ENCODE results near the gene GULP1.

The GULP1 gene

GRCh38 chr2:188620916-188621315 is 329.2 kb downstream of the GULP1 start:
- Histone ChIP-seq H3K9ac (ENCODE audit: low read depth in 1 of 2, low read length in 2 of 2) (no peak overlapping the region), H3K27ac (ENCODE audit: low read depth in 2 of 2, low read length in 2 of 2) (no peak overlapping the region), H3K4me3 (ENCODE audit: low read length in 2 of 2) (no peak overlapping the region), H3K27me3 (ENCODE audit: control insufficient read depth in 2 of 2, insufficient read depth in 2 of 2, low read length in 2 of 2) (no peaks in the 10 kb centered on the region), H3K9me3 (ENCODE audit: control insufficient read depth in 2 of 2, low read length in 2 of 2) (no peaks in the 10 kb centered on the region), H3K4me1 (ENCODE audit: control insufficient read depth in 2 of 2, insufficient read depth in 2 of 2, low read length in 2 of 2) (no peaks in the 10 kb centered on the region), H3K36me3 (ENCODE audit: control insufficient read depth in 2 of 2, insufficient read depth in 2 of 2, low read length in 2 of 2) (no peaks in the 10 kb centered on the region)

GRCh38 chr2:188622601-188623260 is 331.1 kb downstream of the GULP1 start:
- Histone ChIP-seq H3K9me3 (ENCODE audit: control insufficient read depth in 2 of 2, low read length in 2 of 2) (no peaks in the 10 kb centered on the region), H3K27me3 (ENCODE audit: control insufficient read depth in 2 of 2, insufficient read depth in 2 of 2, low read length in 2 of 2) (no peaks in the 10 kb centered on the region), H3K4me1 (ENCODE audit: control insufficient read depth in 2 of 2, insufficient read depth in 2 of 2, low read length in 2 of 2) (no peaks in the 10 kb centered on the region), H3K36me3 (ENCODE audit: control insufficient read depth in 2 of 2, insufficient read depth in 2 of 2, low read length in 2 of 2) (no peaks in the 10 kb centered on the region), H3K4me3 (ENCODE audit: low read length in 2 of 2) (no peak overlapping the region), H3K9ac (ENCODE audit: low read depth in 1 of 2, low read length in 2 of 2) (no peak overlapping the region), H3K27ac (ENCODE audit: low read depth in 2 of 2, low read length in 2 of 2) (no peak overlapping the region)

- Histone ChIP-seq H3K27ac (ENCODE audit: low read depth in 2 of 2, low read length in 2 of 2) (no peak overlapping the region), H3K9ac (ENCODE audit: low read depth in 1 of 2, low read length in 2 of 2) (no peak overlapping the region), H3K27me3 (ENCODE audit: control insufficient read depth in 2 of 2, insufficient read depth in 2 of 2, low read length in 2 of 2) (no peaks in the 10 kb centered on the region), H3K36me3 (ENCODE audit: control insufficient read depth in 2 of 2, insufficient read depth in 2 of 2, low read length in 2 of 2) (no peaks in the 10 kb centered on the region), H3K4me1 (ENCODE audit: control insufficient read depth in 2 of 2, insufficient read depth in 2 of 2, low read length in 2 of 2) (no peaks in the 10 kb centered on the region), H3K9me3 (ENCODE audit: control insufficient read depth in 2 of 2, low read length in 2 of 2) (no peaks in the 10 kb centered on the region), H3K4me3 (ENCODE audit: low read length in 2 of 2) (no peak overlapping the region)
Measured at GRCh38 chr2:188623995-188624643, 332.4 kb downstream of the GULP1 start.

GRCh38 chr2:188627471-188627870 is 335.8 kb downstream of the GULP1 start:
- no peaks in the 10 kb centered on the region for H3K36me3 ChIP-seq (ENCODE audit: control insufficient read depth in 2 of 2, insufficient read depth in 2 of 2, low read length in 2 of 2)
- H3K4me1 ChIP-seq (ENCODE audit: control insufficient read depth in 2 of 2, insufficient read depth in 2 of 2, low read length in 2 of 2) = no peaks in the 10 kb centered on the region
- H3K9ac ChIP-seq (ENCODE audit: low read depth in 1 of 2, low read length in 2 of 2) = no peak overlapping the region
- no peak overlapping the region for H3K4me3 ChIP-seq (ENCODE audit: low read length in 2 of 2)
- no peak overlapping the region for H3K27ac ChIP-seq (ENCODE audit: low read depth in 2 of 2, low read length in 2 of 2)
- no peaks in the 10 kb centered on the region for H3K27me3 ChIP-seq (ENCODE audit: control insufficient read depth in 2 of 2, insufficient read depth in 2 of 2, low read length in 2 of 2)
- H3K9me3 ChIP-seq (ENCODE audit: control insufficient read depth in 2 of 2, low read length in 2 of 2) = no peaks in the 10 kb centered on the region

GRCh38 chr2:188628989-188629752 is 337.5 kb downstream of the GULP1 start:
- Histone ChIP-seq H3K36me3 (ENCODE audit: control insufficient read depth in 2 of 2, insufficient read depth in 2 of 2, low read length in 2 of 2) (no peaks in the 10 kb centered on the region), H3K4me1 (ENCODE audit: control insufficient read depth in 2 of 2, insufficient read depth in 2 of 2, low read length in 2 of 2) (no peaks in the 10 kb centered on the region), H3K27me3 (ENCODE audit: control insufficient read depth in 2 of 2, insufficient read depth in 2 of 2, low read length in 2 of 2) (no peaks in the 10 kb centered on the region), H3K9ac (ENCODE audit: low read depth in 1 of 2, low read length in 2 of 2) (no peak overlapping the region), H3K9me3 (ENCODE audit: control insufficient read depth in 2 of 2, low read length in 2 of 2) (no peaks in the 10 kb centered on the region), H3K27ac (ENCODE audit: low read depth in 2 of 2, low read length in 2 of 2) (no peak overlapping the region), H3K4me3 (ENCODE audit: low read length in 2 of 2) (no peak overlapping the region)

- Histone ChIP-seq H3K4me3 (ENCODE audit: low read length in 2 of 2) (no peak overlapping the region), H3K27me3 (ENCODE audit: control insufficient read depth in 2 of 2, insufficient read depth in 2 of 2, low read length in 2 of 2) (no peaks in the 10 kb centered on the region), H3K36me3 (ENCODE audit: control insufficient read depth in 2 of 2, insufficient read depth in 2 of 2, low read length in 2 of 2) (no peaks in the 10 kb centered on the region), H3K4me1 (ENCODE audit: control insufficient read depth in 2 of 2, insufficient read depth in 2 of 2, low read length in 2 of 2) (no peaks in the 10 kb centered on the region), H3K27ac (ENCODE audit: low read depth in 2 of 2, low read length in 2 of 2) (no peak overlapping the region), H3K9ac (ENCODE audit: low read depth in 1 of 2, low read length in 2 of 2) (no peak overlapping the region), H3K9me3 (ENCODE audit: control insufficient read depth in 2 of 2, low read length in 2 of 2) (no peaks in the 10 kb centered on the region)
Measured at GRCh38 chr2:188629753-188630527, 338.3 kb downstream of the GULP1 start.

- no peak overlapping the region for H3K27ac ChIP-seq (ENCODE audit: low read depth in 2 of 2, low read length in 2 of 2)
- no peaks in the 10 kb centered on the region for H3K4me1 ChIP-seq (ENCODE audit: control insufficient read depth in 2 of 2, insufficient read depth in 2 of 2, low read length in 2 of 2)
- H3K9ac ChIP-seq (ENCODE audit: low read depth in 1 of 2, low read length in 2 of 2) = no peak overlapping the region
- H3K36me3 ChIP-seq (ENCODE audit: control insufficient read depth in 2 of 2, insufficient read depth in 2 of 2, low read length in 2 of 2) = no peaks in the 10 kb centered on the region
- no peak overlapping the region for H3K4me3 ChIP-seq (ENCODE audit: low read length in 2 of 2)
- H3K27me3 ChIP-seq (ENCODE audit: control insufficient read depth in 2 of 2, insufficient read depth in 2 of 2, low read length in 2 of 2) = no peaks in the 10 kb centered on the region
- H3K9me3 ChIP-seq (ENCODE audit: control insufficient read depth in 2 of 2, low read length in 2 of 2) = no peaks in the 10 kb centered on the region
Measured at GRCh38 chr2:188631037-188631809, 339.5 kb downstream of the GULP1 start.

GRCh38 chr2:188634656-188635055 is 343.0 kb downstream of the GULP1 start:
- H3K36me3 ChIP-seq (ENCODE audit: control insufficient read depth in 2 of 2, insufficient read depth in 2 of 2, low read length in 2 of 2) = no peaks in the 10 kb centered on the region
- H3K27ac ChIP-seq (ENCODE audit: low read depth in 2 of 2, low read length in 2 of 2) = no peak overlapping the region
- H3K27me3 ChIP-seq (ENCODE audit: control insufficient read depth in 2 of 2, insufficient read depth in 2 of 2, low read length in 2 of 2) = no peaks in the 10 kb centered on the region
- no peak overlapping the region for H3K4me3 ChIP-seq (ENCODE audit: low read length in 2 of 2)
- H3K9ac ChIP-seq (ENCODE audit: low read depth in 1 of 2, low read length in 2 of 2) = no peak overlapping the region
- no peaks in the 10 kb centered on the region for H3K9me3 ChIP-seq (ENCODE audit: control insufficient read depth in 2 of 2, low read length in 2 of 2)
- H3K4me1 ChIP-seq (ENCODE audit: control insufficient read depth in 2 of 2, insufficient read depth in 2 of 2, low read length in 2 of 2) = no peaks in the 10 kb centered on the region
